ENCODE results near the gene PTPRE.

DNA sequence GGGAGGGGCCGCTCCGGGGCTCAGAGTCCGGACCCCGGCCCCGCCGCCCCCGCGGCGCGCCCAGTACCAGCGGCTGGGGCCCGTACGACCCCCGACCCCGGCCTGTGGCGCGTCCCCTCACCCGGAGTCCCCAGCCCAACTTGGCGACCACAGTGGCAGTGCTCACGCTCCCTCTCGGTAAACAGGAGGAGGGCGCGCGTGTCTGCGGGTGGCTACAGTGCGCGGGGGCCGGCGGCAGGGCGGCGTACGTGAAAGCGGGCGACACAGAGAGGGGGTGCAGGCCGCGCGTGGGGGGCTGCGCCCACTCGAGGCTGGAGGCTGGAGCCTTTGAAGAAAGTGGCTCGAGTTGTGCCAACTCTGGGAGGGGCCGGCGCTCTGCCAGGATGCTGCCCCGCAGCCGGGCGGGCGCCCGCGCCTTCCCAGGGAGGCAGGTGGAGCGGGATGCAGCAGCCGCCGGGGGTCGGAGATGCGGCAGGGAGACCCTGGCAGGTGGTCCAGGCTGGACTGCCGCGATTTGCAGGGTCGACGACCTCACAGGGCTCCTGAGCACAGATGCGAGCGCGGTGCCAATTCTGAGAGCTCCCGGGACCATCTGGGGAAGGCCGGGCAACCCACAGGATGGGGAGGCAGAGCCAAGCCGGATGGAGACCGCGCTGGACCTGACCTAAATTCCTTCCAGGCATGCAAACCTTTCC is 655 bp downstream of the PTPRE start:
- TF ChIP-seq TAF1 (IDR thresholded peaks at IDR 0.05; ENCODE audit: borderline replicate concordance, insufficient read depth, low read length) (no peak), POLR2AphosphoS5 (IDR thresholded peaks at IDR 0.05; ENCODE audit: low read depth, low read length) (no peak)
- TF ChIP-seq, protein P1, sequence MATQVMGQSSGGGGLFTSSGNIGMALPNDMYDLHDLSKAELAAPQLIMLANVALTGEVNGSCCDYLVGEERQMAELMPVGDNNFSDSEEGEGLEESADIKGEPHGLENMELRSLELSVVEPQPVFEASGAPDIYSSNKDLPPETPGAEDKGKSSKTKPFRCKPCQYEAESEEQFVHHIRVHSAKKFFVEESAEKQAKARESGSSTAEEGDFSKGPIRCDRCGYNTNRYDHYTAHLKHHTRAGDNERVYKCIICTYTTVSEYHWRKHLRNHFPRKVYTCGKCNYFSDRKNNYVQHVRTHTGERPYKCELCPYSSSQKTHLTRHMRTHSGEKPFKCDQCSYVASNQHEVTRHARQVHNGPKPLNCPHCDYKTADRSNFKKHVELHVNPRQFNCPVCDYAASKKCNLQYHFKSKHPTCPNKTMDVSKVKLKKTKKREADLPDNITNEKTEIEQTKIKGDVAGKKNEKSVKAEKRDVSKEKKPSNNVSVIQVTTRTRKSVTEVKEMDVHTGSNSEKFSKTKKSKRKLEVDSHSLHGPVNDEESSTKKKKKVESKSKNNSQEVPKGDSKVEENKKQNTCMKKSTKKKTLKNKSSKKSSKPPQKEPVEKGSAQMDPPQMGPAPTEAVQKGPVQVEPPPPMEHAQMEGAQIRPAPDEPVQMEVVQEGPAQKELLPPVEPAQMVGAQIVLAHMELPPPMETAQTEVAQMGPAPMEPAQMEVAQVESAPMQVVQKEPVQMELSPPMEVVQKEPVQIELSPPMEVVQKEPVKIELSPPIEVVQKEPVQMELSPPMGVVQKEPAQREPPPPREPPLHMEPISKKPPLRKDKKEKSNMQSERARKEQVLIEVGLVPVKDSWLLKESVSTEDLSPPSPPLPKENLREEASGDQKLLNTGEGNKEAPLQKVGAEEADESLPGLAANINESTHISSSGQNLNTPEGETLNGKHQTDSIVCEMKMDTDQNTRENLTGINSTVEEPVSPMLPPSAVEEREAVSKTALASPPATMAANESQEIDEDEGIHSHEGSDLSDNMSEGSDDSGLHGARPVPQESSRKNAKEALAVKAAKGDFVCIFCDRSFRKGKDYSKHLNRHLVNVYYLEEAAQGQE (IDR thresholded peaks at IDR 0.05; ENCODE audit: insufficient read depth in 1 of 2, low read depth in 2 of 2, low read length in 2 of 2), result no peak

Data from PFSK-1 (cell line).